H1 (cell line): ENCODE results near the gene ACP2. TPM values are rescaled to one million over a fixed set of nuclear protein-coding genes. Genes with fewer than 3 reads are reported as not detected.

Source experiments
- CTCF ChIA-PET: fragments of 300-600 bp; sonication (Branson Sonifier 250); formaldehyde crosslinking; loops from one replicate; lab custom pipeline; 2021; ENCODE audit not compliant: partially characterized antibody; lab: Charles Lee
- POLR2A ChIA-PET: fragments of 300-600 bp; sonication (Branson Sonifier 250); formaldehyde crosslinking; loops from one replicate; lab custom pipeline; 2021; ENCODE audit warnings: inconsistent platforms; ENCODE audit not compliant: partially characterized antibody; lab: Charles Lee
- DNase-seq, 2 experiments: peaks; one replicate each; pipeline versions ENCODE4 v3.0.0 to v3.0.0-alpha.2; 2010 to 2022; ENCODE audit warnings: low spot score in 2 of 2, low read depth in 1 of 2, mixed read lengths in 1 of 2
- FAIRE-seq: peaks from 2 replicates; lab custom pipeline; 2011; peaks lifted over from hg19 to GRCh38; lab: Jason Lieb, UNC
- H2AFZ ChIP-seq: 2 replicates; pipeline ENCODE4 v1.8.1; 2012; ENCODE audit warnings: low read length, inconsistent platforms
- H2AK5ac ChIP-seq: 2 replicates; pipeline ENCODE4 v1.6.1; 2013; ENCODE audit warnings: low read depth, low read length
- H2BK120ac ChIP-seq: replicated peaks from 2 replicates; pipeline ENCODE3; 2013; ENCODE audit warnings: low read depth, low read length, inconsistent platforms
- H2BK12ac ChIP-seq: 2 replicates; pipeline ENCODE4 v1.6.1; 2013; ENCODE audit warnings: low read depth, low read length
- H2BK15ac ChIP-seq: 2 replicates; pipeline ENCODE4 v1.6.1; 2013; ENCODE audit warnings: low read length
- H2BK20ac ChIP-seq: 2 replicates; pipeline ENCODE4 v1.6.1; 2013; ENCODE audit warnings: low read length
- H2BK5ac ChIP-seq: 2 replicates; pipeline ENCODE4 v1.6.1; 2013; ENCODE audit warnings: low read depth, low read length
- H3K14ac ChIP-seq: 2 replicates; pipeline ENCODE4 v1.6.1; 2013; ENCODE audit warnings: inconsistent platforms; ENCODE audit not compliant: insufficient read length
- H3K18ac ChIP-seq: 2 replicates; pipeline ENCODE4 v1.6.1; 2013; ENCODE audit warnings: low read length; ENCODE audit errors: extremely low read depth
- H3K23ac ChIP-seq: 2 replicates; pipeline ENCODE4 v1.6.1; 2013; ENCODE audit warnings: inconsistent platforms; ENCODE audit not compliant: insufficient read length
- H3K23me2 ChIP-seq: 2 replicates; pipeline ENCODE4 v1.6.1; 2013; ENCODE audit warnings: low read depth, low read length
- H3K27ac ChIP-seq: 2 replicates; pipeline ENCODE4 v1.6.1; 2011; ENCODE audit warnings: low read depth, low read length, inconsistent platforms
- H3K27me3 ChIP-seq, 4 experiments: replicated peaks in 1 of 4; 1 replicate in 1 of 4; 2 replicates in 3 of 4; pipeline versions ENCODE4 v1.6.1 to v1.8.1; 2011 to 2013; ENCODE audit warnings: low read length in 3 of 4, mild to moderate bottlenecking in 3 of 4, inconsistent platforms in 2 of 4, mixed read lengths in 2 of 4, moderate library complexity in 1 of 4; ENCODE audit not compliant: control insufficient read depth in 3 of 4, insufficient read depth in 3 of 4; ENCODE audit errors: extremely low read depth in 1 of 4
- H3K36me3 ChIP-seq, 4 experiments: 2 replicates each; pipeline versions ENCODE4 v1.6.1 to v1.8.1; 2011 to 2013; ENCODE audit warnings: mild to moderate bottlenecking in 4 of 4, low read length in 3 of 4, moderate library complexity in 2 of 4, control low read depth in 1 of 4, inconsistent platforms in 1 of 4; ENCODE audit not compliant: insufficient read depth in 4 of 4, control insufficient read depth in 2 of 4
- H3K4ac ChIP-seq: replicated peaks from 2 replicates; pipeline ENCODE3; 2013; ENCODE audit warnings: low read length, low read depth, mixed read lengths, inconsistent platforms; ENCODE audit not compliant: insufficient read length
- H3K4me1 ChIP-seq, 4 experiments: replicated peaks in 1 of 4; 1 replicate in 1 of 4; 2 replicates in 3 of 4; pipeline versions ENCODE4 v1.6.1 to v1.8.1; 2011 to 2013; ENCODE audit warnings: low read length in 3 of 4, inconsistent platforms in 2 of 4, mixed read lengths in 1 of 4; ENCODE audit not compliant: insufficient read depth in 4 of 4, control insufficient read depth in 3 of 4
- H3K4me2 ChIP-seq, 2 experiments: 2 replicates each; pipeline versions ENCODE4 v1.6.1 to v1.8.1; 2011 to 2013; ENCODE audit warnings: low read depth in 2 of 2, low read length in 2 of 2, control low read depth in 1 of 2, inconsistent platforms in 1 of 2, mild to moderate bottlenecking in 1 of 2; ENCODE audit not compliant: insufficient read depth in 1 of 2
- H3K4me3 ChIP-seq, 4 experiments: fragments of 200-600, 300-600 bp in 1 of 4; sonication (generic), shearing (Covaris generic), sonication (Bioruptor Twin) in 1 of 4; 2 replicates each; pipeline versions ENCODE4 v1.5.1 to v1.8.1; 2011 to 2016; ENCODE audit warnings: low read length in 4 of 4, low read depth in 3 of 4, control low read depth in 2 of 4, inconsistent platforms in 2 of 4, mild to moderate bottlenecking in 2 of 4, mixed read lengths in 1 of 4, moderate library complexity in 1 of 4; ENCODE audit not compliant: insufficient read depth in 2 of 4; ENCODE audit errors: extremely low read depth in 1 of 4
- H3K56ac ChIP-seq: replicated peaks from 2 replicates; pipeline ENCODE3; 2013; ENCODE audit warnings: low read depth, mild to moderate bottlenecking, mixed read lengths, low read length, inconsistent platforms; ENCODE audit not compliant: insufficient read length
- H3K79me1 ChIP-seq: 2 replicates; pipeline ENCODE4 v1.6.1; 2013; ENCODE audit warnings: low read depth, low read length, control low read depth
- H3K79me2 ChIP-seq, 2 experiments: 2 replicates each; pipeline versions ENCODE4 v1.6.1 to v1.8.1; 2012 to 2013; ENCODE audit warnings: low read length in 2 of 2, mild to moderate bottlenecking in 2 of 2, inconsistent platforms in 1 of 2; ENCODE audit not compliant: insufficient read depth in 2 of 2, control insufficient read depth in 1 of 2
- H3K9ac ChIP-seq, 4 experiments: replicated peaks in 1 of 4; 1 replicate in 1 of 4; 2 replicates in 3 of 4; pipeline versions ENCODE4 v1.6.1 to v1.8.1; 2011 to 2013; ENCODE audit warnings: low read depth in 3 of 4, low read length in 3 of 4, control low read depth in 2 of 4, mild to moderate bottlenecking in 2 of 4, moderate library complexity in 2 of 4, inconsistent platforms in 1 of 4; ENCODE audit errors: extremely low read depth in 1 of 4
- H3K9me3 ChIP-seq, 2 experiments: 2 replicates each; pipeline versions ENCODE4 v1.6.1 to v1.8.1; 2012 to 2013; ENCODE audit warnings: mild to moderate bottlenecking in 2 of 2, moderate library complexity in 2 of 2, control low read depth in 1 of 2, inconsistent platforms in 1 of 2, low read depth in 1 of 2, low read length in 1 of 2, mixed read lengths in 1 of 2; ENCODE audit not compliant: insufficient read depth in 2 of 2
- H4K20me1 ChIP-seq, 2 experiments: replicated peaks in 1 of 2; 2 replicates each; pipeline versions ENCODE3 to v1.8.1; 2011 to 2013; ENCODE audit warnings: inconsistent platforms in 2 of 2, low read length in 2 of 2, mild to moderate bottlenecking in 1 of 2; ENCODE audit not compliant: insufficient read depth in 2 of 2, control insufficient read depth in 1 of 2
- H4K5ac ChIP-seq: 2 replicates; pipeline ENCODE4 v1.6.1; 2013; ENCODE audit warnings: low read length, low read depth, mixed read lengths, inconsistent platforms; ENCODE audit not compliant: insufficient read length
- H4K8ac ChIP-seq: 2 replicates; pipeline ENCODE4 v1.8.0; 2013; ENCODE audit warnings: mild to moderate bottlenecking, moderate library complexity, low read length, inconsistent platforms; ENCODE audit not compliant: insufficient read depth; ENCODE audit errors: extremely low read depth
- H4K91ac ChIP-seq: replicated peaks from 2 replicates; pipeline ENCODE3; 2013; ENCODE audit warnings: low read length, mixed read lengths, inconsistent platforms; ENCODE audit not compliant: insufficient read length
- BACH1 ChIP-seq: IDR thresholded peaks from 2 replicates; pipeline ENCODE4 v1.6.1; 2012; ENCODE audit warnings: low read length, improper control_type of control experiment
- EZH2 ChIP-seq: fragments of 200-600 bp; sonication (generic); IDR thresholded peaks from 2 replicates; pipeline ENCODE4 v1.7.1; 2012; ENCODE audit warnings: low read depth, mild to moderate bottlenecking, moderate library complexity, low read length, inconsistent platforms; ENCODE audit not compliant: severe bottlenecking
- KDM4A ChIP-seq: IDR thresholded peaks from one replicate; pipeline ENCODE4 v1.7.1; 2012; ENCODE audit warnings: low read depth, mild to moderate bottlenecking, moderate library complexity, low read length, inconsistent platforms; ENCODE audit not compliant: severe bottlenecking
- TAF7 ChIP-seq: optimal IDR thresholded peaks from 2 replicates; pipeline ENCODE3; 2011; ENCODE audit warnings: low read depth, mild to moderate bottlenecking, inconsistent platforms, low read length, moderate library complexity, borderline replicate concordance
- WGBS, 2 experiments: shearing (Covaris generic) in 1 of 2; methylation state at CpG; one replicate each; pipeline versions ENCODE4 v1.1.6 to v1.1.7; 2013 to 2015; ENCODE audit warnings: low lambda C conversion rate in 2 of 2, mixed read lengths in 2 of 2, inconsistent platforms in 1 of 2, low coverage in 1 of 2, missing lambda C conversion rate in 1 of 2; ENCODE audit not compliant: insufficient replicate concordance in 2 of 2, insufficient coverage in 1 of 2, insufficient read length in 1 of 2; ENCODE audit errors: extremely low coverage in 1 of 2, missing lambda C conversion rate in 1 of 2; 5-methylcytosine and 5-hydroxymethylcytosine counted together
- polyA plus RNA-seq, 7 experiments: library from polyadenylated mRNA; depleted of rRNA in 3 of 7; stranded (reverse) in 5 of 7; unstranded in 2 of 7; fragments of >200 nt in 5 of 7; fragments of 200-250 nt in 2 of 7; gene quantifications; 1 replicate in 5 of 7; 2 replicates in 1 of 7; 4 replicates in 1 of 7; pipeline versions ENCODE4 v1.2.1 to v1.2.3, GENCODE V29; 2011 to 2013; ENCODE audit warnings: missing spikeins in 2 of 7, mixed read lengths in 2 of 7
- total RNA-seq: library from RNA; stranded (reverse); fragmentation: NEBNext Ultra II Directional; extraction: Animal tissue kit (Norgen Biotek cat#: 25700); gene quantifications from 2 replicates; pipeline ENCODE4 v1.2.1, GENCODE V29; 2021

ACP2 gene
- total and polyA plus RNA-seq, 2 of the 8 experiments (the other 6 are each of a cell fraction or from before 2014, with no cell fraction given) = 17.8 to 19.8 TPM

GRCh38 chr11:47276923-47277322 lies 28.3 kb upstream of the ACP2 start:
- CTCF ChIA-PET = interaction anchor here (1.4 to 7.4 kb wide), 2 partner anchors 18 to 99 kb away, joined by 3 to 72 read pairs; partner anchors contain the start of gene NR1H3
- H3K27ac ChIP-seq = no peak overlapping the region
- no peak overlapping the region for H3K4me3 ChIP-seq
- H4K91ac ChIP-seq = no peak overlapping the region
- H3K18ac ChIP-seq = no peak overlapping the region
- no peak overlapping the region for H2BK15ac ChIP-seq
- H2AK5ac ChIP-seq = no peak overlapping the region
- H3K36me3 ChIP-seq = peaks cover 3 to 61% (median 36%) of the 10 kb centered on the region in 4 experiments; a peak in 7 of 8 replicates
- POLR2A ChIA-PET = no interaction called here
- no peak overlapping the region for H4K8ac ChIP-seq
- no peak for DNase-seq
- H3K27me3 ChIP-seq = no peaks in the 10 kb centered on the region
- no peak overlapping the region for H2BK12ac ChIP-seq
- H4K5ac ChIP-seq = no peak overlapping the region
- no peak overlapping the region for H3K56ac ChIP-seq
- H3K14ac ChIP-seq = no peak overlapping the region
- no peak for FAIRE-seq
- peaks cover 0 to 7% (median under 1%) of the 10 kb centered on the region in 4 experiments; a peak in 2 of 7 replicates for H3K4me1 ChIP-seq
- H3K9me3 ChIP-seq = no peaks in the 10 kb centered on the region
- no peak overlapping the region for H3K4ac ChIP-seq
- no peak overlapping the region for H3K23ac ChIP-seq
- no peaks in the 10 kb centered on the region for H3K23me2 ChIP-seq
- H3K4me2 ChIP-seq = no peak overlapping the region
- H3K79me2 ChIP-seq = peaks cover 0 to 32% of the 10 kb centered on the region in 2 experiments; a peak in 2 of 4 replicates
- H3K9ac ChIP-seq = no peak overlapping the region
- no peak overlapping the region for H2AFZ ChIP-seq
- peaks cover 0 to 8% of the 10 kb centered on the region in 2 experiments for H4K20me1 ChIP-seq
- TF ChIP-seq EZH2 (no peak), BACH1 (no peak), KDM4A (no peak), TAF7 (no peak)
- WGBS, 2 experiments = 90% methylated on average over 4 of the region's 4 CpGs; no CpG with 5 or more reads in 1 of the 2 experiments
- H2BK120ac ChIP-seq = no peak overlapping the region
- no peak overlapping the region for H2BK5ac ChIP-seq
- peaks cover 12% of the 10 kb centered on the region for H3K79me1 ChIP-seq
- no peak overlapping the region for H2BK20ac ChIP-seq
